Stomach (tissue), 9 donors: ENCODE results near the gene INAFM2. TPM values are rescaled to one million over a fixed set of nuclear protein-coding genes. Genes with fewer than 3 reads are reported as not detected.

Source experiments
- DNase-seq, 2 donors: peaks; one replicate each; pipeline versions ENCODE4 v3.0.0 to v3.0.0-alpha.2; 2013 to 2019
- H3K27ac ChIP-seq, 5 donors: fragments of 200-600 bp in 4 of 5; sonication (generic) in 4 of 5; one replicate each; pipeline ENCODE4 v1.5.1; 2013 to 2019; ENCODE audit warnings: mild to moderate bottlenecking in 1 of 5, moderate library complexity in 1 of 5
- H3K27me3 ChIP-seq, 3 donors: fragments of 200-600 bp; sonication (generic); one replicate each; pipeline ENCODE4 v1.5.1; 2017 to 2019; ENCODE audit warnings: mixed run types in 1 of 3
- H3K36me3 ChIP-seq, 4 donors: fragments of 200-600 bp; sonication (generic); 1 replicate in 3 of 4; 2 replicates in 1 of 4; pipeline ENCODE4 v1.5.1; 2016 to 2019
- H3K4me1 ChIP-seq, 4 donors: fragments of 200-600 bp; sonication (generic); one replicate each; pipeline ENCODE4 v1.5.1; 2016 to 2019
- H3K4me3 ChIP-seq, 4 donors: fragments of 200-600 bp; sonication (generic) in 3 of 4; one replicate each; pipeline ENCODE4 v1.5.1; 2016 to 2019; ENCODE audit warnings: mild to moderate bottlenecking in 1 of 4
- H3K9me3 ChIP-seq, 4 donors: fragments of 200-600 bp; sonication (generic); one replicate each; pipeline ENCODE4 v1.5.1; 2016 to 2019
- EP300 ChIP-seq: sonication (generic); formaldehyde crosslinking; IDR thresholded peaks from one replicate; pipeline ENCODE4 v1.6.1; 2017; ENCODE audit warnings: antibody characterized with exemption
- POLR2A ChIP-seq, 4 donors: fragments of 450-650 bp; IDR thresholded peaks; one replicate each; pipeline ENCODE4 v1.6.1; 2016; ENCODE audit warnings: antibody characterized with exemption in 4 of 4, control low read depth in 2 of 4, mild to moderate bottlenecking in 1 of 4, moderate library complexity in 1 of 4
- POLR2AphosphoS5 ChIP-seq, 3 donors: sonication (generic); formaldehyde crosslinking; IDR thresholded peaks; one replicate each; pipeline ENCODE4 v1.6.1; 2016; ENCODE audit warnings: antibody characterized with exemption in 3 of 3
- WGBS, 5 donors: extraction: QIAGEN DNeasy Blood & Tissue Kit in 3 of 5; methylation state at CpG; one replicate each; pipeline versions ENCODE4 v1.1.5 to v1.1.7; 2013 to 2018; 5-methylcytosine and 5-hydroxymethylcytosine counted together
- intact Hi-C: fragments of 100-400 bp; cut with DNase I; formaldehyde crosslinking; loops from one replicate; pipeline ENCODE4 v1.15.1; 2023; ENCODE audit warnings: low total_unique reads
- polyA plus RNA-seq, 3 donors: library from polyadenylated mRNA; stranded (reverse); fragments of 200-250 nt; gene quantifications; one replicate each; pipeline ENCODE4 v1.2.3, GENCODE V29; 2013
- total RNA-seq, 5 donors: library from RNA; depleted of rRNA; stranded (reverse); fragments of >200 nt; gene quantifications; one replicate each; pipeline versions ENCODE4 v1.1.0 to v1.2.3, GENCODE V29; 2014 to 2016
- TF ChIP-seq, protein P1 (sequence below), 7 experiments: fragments of 450-650 bp in 4 of 7; fragments of 200-600 bp in 3 of 7; sonication (generic) in 3 of 7; IDR thresholded peaks; one replicate each; pipeline ENCODE4 v1.5.1; 2016 to 2019; ENCODE audit warnings: antibody characterized with exemption in 7 of 7, control low read depth in 2 of 7, mild to moderate bottlenecking in 1 of 7
- donor health status: healthy with polysubstance abuse.
- donor health status: Bipolar disorder and iron deficiency.
- donor health status: healthy.

Gene INAFM2
- total and polyA plus RNA-seq, 8 donors: 3.4 to 65.2 (median 20.4) TPM

DNA sequence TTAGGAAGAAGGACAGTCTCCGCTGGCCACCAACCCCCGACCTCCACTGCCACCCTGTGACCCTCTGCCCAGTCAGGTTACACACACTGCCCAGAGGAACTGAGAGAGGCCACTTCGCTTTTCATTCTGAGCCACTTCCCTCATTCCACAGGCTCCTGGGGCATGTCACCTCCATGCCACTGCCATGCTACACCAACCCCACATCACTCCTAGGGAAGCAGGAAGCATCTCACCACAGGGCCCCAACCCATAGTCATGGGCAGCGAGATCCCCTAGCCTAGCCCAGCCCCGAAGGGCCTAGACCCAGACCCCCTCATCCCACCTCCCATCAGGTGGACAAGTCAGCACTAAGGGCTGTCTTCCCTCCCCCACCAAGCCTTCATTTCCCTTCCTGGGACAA is 17.1 kb upstream of the INAFM2 start:
- Histone ChIP-seq H3K9me3 (no peaks in the 10 kb centered on the region), H3K4me3 (peak overlapping the region; percentile 20 to 48 (median 40)), H3K4me1 (peaks cover 3 to 46% (median 21%) of the 10 kb centered on the region in 4 donors), H3K27ac (peak overlapping the region in 3 of 5 donors; percentile 69 to 82 (median 82)), H3K27me3 (peaks cover 0 to 17% (median 0%) of the 10 kb centered on the region in 3 donors), H3K36me3 (peaks cover 0 to 16% (median 0%) of the 10 kb centered on the region in 4 donors)
- TF ChIP-seq POLR2A (IDR thresholded peaks at IDR 0.05): no peak
- no peak for TF ChIP-seq POLR2AphosphoS5 (IDR thresholded peaks at IDR 0.05)
- no peak for TF ChIP-seq EP300
- TF ChIP-seq, protein P1, sequence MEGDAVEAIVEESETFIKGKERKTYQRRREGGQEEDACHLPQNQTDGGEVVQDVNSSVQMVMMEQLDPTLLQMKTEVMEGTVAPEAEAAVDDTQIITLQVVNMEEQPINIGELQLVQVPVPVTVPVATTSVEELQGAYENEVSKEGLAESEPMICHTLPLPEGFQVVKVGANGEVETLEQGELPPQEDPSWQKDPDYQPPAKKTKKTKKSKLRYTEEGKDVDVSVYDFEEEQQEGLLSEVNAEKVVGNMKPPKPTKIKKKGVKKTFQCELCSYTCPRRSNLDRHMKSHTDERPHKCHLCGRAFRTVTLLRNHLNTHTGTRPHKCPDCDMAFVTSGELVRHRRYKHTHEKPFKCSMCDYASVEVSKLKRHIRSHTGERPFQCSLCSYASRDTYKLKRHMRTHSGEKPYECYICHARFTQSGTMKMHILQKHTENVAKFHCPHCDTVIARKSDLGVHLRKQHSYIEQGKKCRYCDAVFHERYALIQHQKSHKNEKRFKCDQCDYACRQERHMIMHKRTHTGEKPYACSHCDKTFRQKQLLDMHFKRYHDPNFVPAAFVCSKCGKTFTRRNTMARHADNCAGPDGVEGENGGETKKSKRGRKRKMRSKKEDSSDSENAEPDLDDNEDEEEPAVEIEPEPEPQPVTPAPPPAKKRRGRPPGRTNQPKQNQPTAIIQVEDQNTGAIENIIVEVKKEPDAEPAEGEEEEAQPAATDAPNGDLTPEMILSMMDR (IDR thresholded peaks at IDR 0.05): no peak
- intact Hi-C loops: no loop called here
- WGBS, 5 donors: 77 to 92% (median 80%) methylated on average over 5 of the region's 5 CpGs
- DNase-seq: no peak

DNA sequence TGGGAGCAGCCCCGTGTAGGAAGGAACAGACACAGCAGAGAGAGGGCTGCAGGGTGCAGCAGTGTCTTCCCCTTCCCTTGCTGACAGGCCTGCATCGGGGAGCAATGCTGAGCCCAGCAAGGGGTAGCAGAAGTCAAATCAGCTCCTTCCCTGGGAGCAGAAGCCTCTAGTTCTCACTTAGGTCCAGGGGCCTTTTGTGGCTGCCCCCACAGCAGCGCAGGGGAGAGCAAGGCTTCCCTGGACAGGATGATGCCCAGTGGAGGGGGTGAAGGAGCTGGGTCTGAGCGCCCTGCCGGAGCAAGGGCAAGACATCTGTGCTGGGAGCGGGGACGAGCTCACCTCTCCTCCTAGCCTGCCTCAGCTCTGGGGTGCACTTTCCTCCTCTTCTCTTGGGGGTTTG is 16.6 kb upstream of the INAFM2 start:
- peak overlapping the region; percentile 20 to 48 (median 40) for H3K4me3 ChIP-seq
- peaks cover 0 to 11% (median 0%) of the 10 kb centered on the region in 4 donors for H3K36me3 ChIP-seq
- peaks cover 0 to 18% (median 0%) of the 10 kb centered on the region in 3 donors for H3K27me3 ChIP-seq
- peak overlapping the region in 4 of 5 donors; percentile 67 to 82 (median 76) for H3K27ac ChIP-seq
- H3K4me1 ChIP-seq: peaks cover 3 to 42% (median 21%) of the 10 kb centered on the region in 4 donors
- DNase-seq: no peak
- intact Hi-C loops: no loop called here
- H3K9me3 ChIP-seq: no peaks in the 10 kb centered on the region
- WGBS, 5 donors: 57 to 79% (median 77%) methylated on average over 5 to 7 of the region's 7 CpGs
- TF ChIP-seq EP300 (no peak), POLR2AphosphoS5 (IDR thresholded peaks at IDR 0.05) (no peak), POLR2A (IDR thresholded peaks at IDR 0.05) (no peak)
- TF ChIP-seq, protein P1 (IDR thresholded peaks at IDR 0.05): no peak

DNA sequence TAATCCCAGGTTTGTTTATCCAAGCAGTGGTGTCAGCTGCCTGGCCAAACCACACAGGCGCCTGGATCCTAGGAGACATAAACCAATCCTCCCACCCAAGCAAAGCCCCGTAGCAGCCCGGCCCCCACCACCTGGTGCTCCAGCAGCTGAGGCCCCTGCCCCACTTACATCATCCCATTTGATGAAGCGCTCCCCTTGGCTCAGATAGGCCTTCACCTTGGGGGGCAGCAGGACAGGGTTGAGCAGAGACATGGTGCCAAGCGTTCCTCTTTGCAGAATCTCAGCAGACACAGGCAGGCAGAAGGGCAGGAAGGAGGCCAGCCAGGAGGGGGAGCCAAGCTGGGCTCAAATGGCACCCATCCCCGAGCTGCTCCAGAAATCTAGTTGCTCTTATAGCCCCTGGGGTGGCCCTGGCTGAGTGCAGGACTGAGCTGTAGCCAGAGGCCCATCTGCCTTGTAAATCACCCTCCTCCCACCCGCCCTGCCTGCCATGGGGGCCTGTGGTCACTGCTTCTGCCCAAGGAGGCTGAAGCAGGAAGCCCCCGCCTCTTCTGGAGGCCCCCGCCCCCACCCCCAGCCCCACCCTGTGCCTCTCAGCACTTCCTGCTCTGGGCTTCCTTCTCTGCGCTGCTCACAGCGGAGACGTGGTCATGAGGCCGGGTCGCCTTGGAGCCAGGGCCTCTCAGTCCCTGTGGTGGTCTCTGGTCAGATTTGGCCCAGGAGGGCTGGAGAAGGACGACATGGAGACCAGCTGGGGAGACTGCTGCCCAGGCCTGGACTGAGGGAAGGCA is 15.9 kb upstream of the INAFM2 start, which contains the start of gene PLCB2:
TSS of gene PLCB2 (minus strand) at position 515 of the 791 bp plus-strand sequence. CDS start at position 252, 263 bp downstream.
- TF ChIP-seq POLR2AphosphoS5 (IDR thresholded peaks at IDR 0.05) (peak in 1 of 3 donors; percentile 32), POLR2A (IDR thresholded peaks at IDR 0.05) (no peak)
- peaks cover 3 to 42% (median 21%) of the 10 kb centered on the region in 4 donors for H3K4me1 ChIP-seq
- H3K9me3 ChIP-seq: no peaks in the 10 kb centered on the region
- H3K27ac ChIP-seq: peak within 1 kb of the TSS; percentile 57 to 82 (median 69)
- DNase-seq: peak in 1 of 2 donors; percentile 63
- intact Hi-C loops: no loop called here
- H3K4me3 ChIP-seq: peak within 1 kb of the TSS; percentile 20 to 48 (median 40)
- WGBS, 5 donors: 41 to 56% (median 47%) methylated on average over 8 to 15 of the region's 15 CpGs
- H3K36me3 ChIP-seq: peaks cover 0 to 4% (median 0%) of the 10 kb centered on the region in 4 donors
- H3K27me3 ChIP-seq: peaks cover 0 to 18% (median 0%) of the 10 kb centered on the region in 3 donors

DNA sequence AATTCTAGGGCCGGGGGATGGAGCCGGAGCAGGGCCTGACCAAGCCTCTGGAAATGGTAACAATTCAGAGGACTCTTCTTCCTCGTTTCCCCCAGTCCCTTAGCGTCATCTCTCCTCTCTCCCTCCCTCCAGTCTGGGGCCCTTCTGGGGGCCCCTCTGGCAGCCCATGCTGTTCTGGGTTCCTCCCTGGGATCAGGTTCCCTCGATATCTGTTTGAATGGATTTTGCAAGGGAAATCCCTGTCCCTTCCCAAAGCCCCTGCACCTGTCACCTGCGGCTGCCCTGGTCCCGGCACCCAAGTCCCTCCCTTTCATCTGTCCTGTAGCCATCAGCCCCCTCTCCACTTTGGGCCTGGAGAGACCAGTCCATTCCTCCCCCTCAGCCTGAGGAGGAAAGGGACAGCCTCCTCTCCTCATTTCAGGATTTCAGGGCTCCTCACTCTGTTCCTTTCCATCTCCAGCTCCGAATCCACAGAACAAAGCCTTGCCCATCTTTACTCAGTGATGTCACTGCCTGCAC is 14.1 kb upstream of the INAFM2 start:
- no peak for DNase-seq
- H3K27me3 ChIP-seq: peaks cover 0 to 18% (median 0%) of the 10 kb centered on the region in 3 donors
- intact Hi-C loops: no loop called here
- no peak overlapping the region for H3K4me3 ChIP-seq
- peak overlapping the region in 2 of 5 donors; percentile 82 for H3K27ac ChIP-seq
- 67 to 84% (median 71%) methylated on average over 8 of the region's 8 CpGs for WGBS, 5 donors
- no peaks in the 10 kb centered on the region for H3K9me3 ChIP-seq
- H3K36me3 ChIP-seq: no peaks in the 10 kb centered on the region
- peaks cover 3 to 43% (median 29%) of the 10 kb centered on the region in 4 donors for H3K4me1 ChIP-seq
- no peak for TF ChIP-seq POLR2A (IDR thresholded peaks at IDR 0.05)
- TF ChIP-seq, protein P1 (IDR thresholded peaks at IDR 0.05): no peak
- no peak for TF ChIP-seq POLR2AphosphoS5 (IDR thresholded peaks at IDR 0.05)
- TF ChIP-seq EP300: no peak
